Testis (tissue), 3 donors: Measurements from ENCODE around the gene RTCB. TPM values are rescaled to one million over a fixed set of nuclear protein-coding genes. Genes with fewer than 3 reads are reported as not detected.
"Not testable (repeated sequence)": the region's sequence is repeated elsewhere in the genome, so short reads cannot be mapped to it uniquely, and the experiment has no call there.

Source experiments
- DNase-seq: peaks from one replicate; pipeline ENCODE4 v3.0.0-alpha.2; 2019
- H3K27ac ChIP-seq, 2 donors: fragments of 200-600 bp; sonication (generic); one replicate each; pipeline ENCODE4 v1.5.1; 2019
- H3K27me3 ChIP-seq: fragments of 200-600 bp; sonication (generic); one replicate; pipeline ENCODE4 v1.5.1; 2019
- H3K36me3 ChIP-seq: fragments of 200-600 bp; sonication (generic); one replicate; pipeline ENCODE4 v1.5.1; 2017; ENCODE audit warnings: low read depth; ENCODE audit errors: missing control alignments
- H3K4me1 ChIP-seq: fragments of 200-600 bp; sonication (generic); one replicate; pipeline ENCODE4 v1.5.1; 2019
- H3K4me3 ChIP-seq, 2 donors: fragments of 200-600 bp; sonication (generic); one replicate each; pipeline ENCODE4 v1.5.1; 2017 to 2019
- H3K9me3 ChIP-seq: fragments of 200-600 bp; sonication (generic); one replicate; pipeline ENCODE4 v1.5.1; 2017
- POLR2A ChIP-seq: fragments of 450-650 bp; IDR thresholded peaks from one replicate; pipeline ENCODE4 v1.6.1; 2017; ENCODE audit warnings: antibody characterized with exemption, mild to moderate bottlenecking, moderate library complexity
- WGBS, 2 donors: methylation state at CpG; one replicate each; pipeline ENCODE4 v1.1.5; 2018; 5-methylcytosine and 5-hydroxymethylcytosine counted together
- intact Hi-C: fragments of 100-400 bp; cut with DNase I; formaldehyde crosslinking; loops from one replicate; pipeline ENCODE4 v1.15.1; 2023; ENCODE audit warnings: low total_unique reads
- polyA plus RNA-seq: library from polyadenylated mRNA; stranded (reverse); fragments of 350-450 nt; fragmentation: Illumina TruSeq; extraction: RNeasy Lipid Tissue Mini Kit (QIAGEN cat#74804); gene quantifications from one replicate; pipeline ENCODE4 v1.2.3, GENCODE V29; 2014; ENCODE audit warnings: low read depth, low replicate concordance; ENCODE audit not compliant: insufficient read depth
- total RNA-seq, 2 donors: library from RNA; depleted of rRNA; stranded (reverse); fragments of >200 nt; gene quantifications; one replicate each; pipeline ENCODE4 v1.2.3, GENCODE V29; 2016
- TF ChIP-seq, protein P1 (sequence below), 3 experiments: fragments of 450-650 bp in 2 of 3; fragments of 200-600 bp in 1 of 3; sonication (generic) in 1 of 3; IDR thresholded peaks; one replicate each; pipeline ENCODE4 v1.5.1; 2016 to 2019; ENCODE audit warnings: antibody characterized with exemption in 3 of 3, mild to moderate bottlenecking in 2 of 3, moderate library complexity in 1 of 3

The RTCB gene
- total and polyA plus RNA-seq, 3 donors from 2014 or later, result 62.1 to 100 (median 68.0) TPM

DNA sequence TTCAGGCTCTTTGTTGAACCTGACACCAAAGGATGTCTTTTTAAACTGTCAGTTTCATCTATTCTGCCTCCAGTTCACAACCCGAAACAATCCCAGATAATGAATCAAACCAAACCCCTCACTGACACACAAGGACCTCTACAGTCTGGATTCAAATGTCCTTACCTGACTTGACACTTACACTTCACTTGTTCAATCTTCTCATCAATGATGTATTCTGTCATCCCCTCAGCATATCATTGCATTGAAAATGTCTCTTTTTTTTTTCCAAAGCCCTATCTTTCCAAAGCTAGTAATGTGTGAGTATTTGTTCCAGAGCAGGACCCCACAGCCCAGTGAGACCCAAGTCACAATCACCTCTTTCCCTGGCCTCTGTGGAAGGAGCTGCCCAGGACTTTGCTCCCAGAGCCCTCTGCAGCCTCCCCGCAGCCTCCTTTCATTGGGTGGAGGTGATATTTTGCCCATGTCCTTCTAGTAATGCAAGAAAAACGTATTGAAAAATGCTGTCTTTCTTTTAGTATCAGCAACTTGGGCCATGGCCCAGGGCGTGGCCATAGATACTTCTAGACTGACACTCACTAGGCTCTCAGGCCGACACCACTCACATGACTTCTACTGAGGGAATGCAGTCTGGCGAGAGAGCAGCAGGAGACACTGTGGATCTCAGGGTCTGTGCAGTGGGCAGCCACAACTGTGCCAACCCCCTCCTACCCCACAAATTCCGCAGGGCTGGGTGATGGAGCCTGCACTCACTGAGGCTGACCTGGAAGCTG, 36.2 kb downstream of the RTCB start:
- WGBS, 2 donors, result 86 to 95% methylated on average over 6 to 7 of the region's 7 CpGs
- intact Hi-C loops, result no loop called here
- Histone ChIP-seq H3K4me1 (no peaks in the 10 kb centered on the region), H3K36me3 (no peaks in the 10 kb centered on the region), H3K27ac (no peak overlapping the region), H3K4me3 (no peak overlapping the region), H3K9me3 (no peaks in the 10 kb centered on the region), H3K27me3 (no peaks in the 10 kb centered on the region)
- TF ChIP-seq, protein P1, sequence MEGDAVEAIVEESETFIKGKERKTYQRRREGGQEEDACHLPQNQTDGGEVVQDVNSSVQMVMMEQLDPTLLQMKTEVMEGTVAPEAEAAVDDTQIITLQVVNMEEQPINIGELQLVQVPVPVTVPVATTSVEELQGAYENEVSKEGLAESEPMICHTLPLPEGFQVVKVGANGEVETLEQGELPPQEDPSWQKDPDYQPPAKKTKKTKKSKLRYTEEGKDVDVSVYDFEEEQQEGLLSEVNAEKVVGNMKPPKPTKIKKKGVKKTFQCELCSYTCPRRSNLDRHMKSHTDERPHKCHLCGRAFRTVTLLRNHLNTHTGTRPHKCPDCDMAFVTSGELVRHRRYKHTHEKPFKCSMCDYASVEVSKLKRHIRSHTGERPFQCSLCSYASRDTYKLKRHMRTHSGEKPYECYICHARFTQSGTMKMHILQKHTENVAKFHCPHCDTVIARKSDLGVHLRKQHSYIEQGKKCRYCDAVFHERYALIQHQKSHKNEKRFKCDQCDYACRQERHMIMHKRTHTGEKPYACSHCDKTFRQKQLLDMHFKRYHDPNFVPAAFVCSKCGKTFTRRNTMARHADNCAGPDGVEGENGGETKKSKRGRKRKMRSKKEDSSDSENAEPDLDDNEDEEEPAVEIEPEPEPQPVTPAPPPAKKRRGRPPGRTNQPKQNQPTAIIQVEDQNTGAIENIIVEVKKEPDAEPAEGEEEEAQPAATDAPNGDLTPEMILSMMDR (IDR thresholded peaks at IDR 0.05), result no peak
- no peak for TF ChIP-seq POLR2A
- no peak for DNase-seq

DNA sequence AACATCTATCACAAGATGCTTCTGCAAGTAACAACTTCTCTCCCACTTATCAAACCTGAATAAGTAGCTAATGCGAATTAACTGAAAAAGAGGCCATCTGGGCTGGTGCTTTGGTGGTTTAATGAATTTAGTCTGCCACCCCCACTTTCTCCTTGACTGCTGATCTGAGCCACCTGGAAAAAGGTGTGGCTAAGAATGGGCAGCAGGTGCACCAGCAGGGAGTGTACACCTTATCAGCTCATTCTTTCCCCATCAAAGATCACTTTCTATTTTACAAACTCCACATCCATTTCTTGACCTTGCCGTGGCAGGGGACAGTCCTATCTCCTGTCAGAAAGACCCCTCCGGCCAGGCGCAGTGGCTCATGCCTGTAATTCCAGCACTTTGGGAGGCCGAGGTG, 47.8 kb downstream of the RTCB start:
- Histone ChIP-seq H3K9me3 (no peaks in the 10 kb centered on the region), H3K27ac (no peak overlapping the region), H3K4me1 (no peaks in the 10 kb centered on the region), H3K27me3 (no peaks in the 10 kb centered on the region), H3K4me3 (no peak overlapping the region), H3K36me3 (no peaks in the 10 kb centered on the region)
- intact Hi-C loops, result no loop called here
- TF ChIP-seq, protein P1 (IDR thresholded peaks at IDR 0.05), result no peak
- TF ChIP-seq POLR2A, result no peak
- WGBS, 2 donors, result 65 to 66% methylated on average over 5 of the region's 5 CpGs
- DNase-seq, result no peak

DNA sequence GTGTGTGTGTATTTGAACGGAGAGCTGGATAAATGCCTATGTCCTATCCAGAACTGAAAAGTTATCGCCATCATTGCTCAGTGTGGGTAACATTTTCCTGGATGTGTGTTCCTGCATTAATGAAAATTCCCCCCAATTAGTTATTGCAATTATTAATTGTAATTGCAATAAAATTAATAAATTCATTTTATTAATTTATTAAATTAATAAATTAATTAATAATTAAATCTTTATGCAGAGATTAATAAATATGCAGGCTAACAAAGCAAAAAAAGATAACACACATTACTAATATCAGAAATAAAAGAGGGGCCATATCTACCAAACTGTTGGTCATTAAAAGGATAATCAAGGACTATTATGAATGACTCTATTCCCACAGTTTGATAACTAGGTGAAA, 50.8 kb downstream of the RTCB start:
- no peak overlapping the region for H3K4me3 ChIP-seq
- H3K36me3 ChIP-seq, result no peaks in the 10 kb centered on the region
- H3K4me1 ChIP-seq, result no peaks in the 10 kb centered on the region
- no peak overlapping the region for H3K27ac ChIP-seq
- intact Hi-C loops, result no loop called here
- H3K27me3 ChIP-seq, result no peaks in the 10 kb centered on the region
- no peak for DNase-seq
- no peaks in the 10 kb centered on the region for H3K9me3 ChIP-seq
- WGBS, 2 donors, result 73 to 80% methylated on average over 2 of the region's 2 CpGs
- TF ChIP-seq, protein P1 (IDR thresholded peaks at IDR 0.05), result no peak
- no peak for TF ChIP-seq POLR2A

DNA sequence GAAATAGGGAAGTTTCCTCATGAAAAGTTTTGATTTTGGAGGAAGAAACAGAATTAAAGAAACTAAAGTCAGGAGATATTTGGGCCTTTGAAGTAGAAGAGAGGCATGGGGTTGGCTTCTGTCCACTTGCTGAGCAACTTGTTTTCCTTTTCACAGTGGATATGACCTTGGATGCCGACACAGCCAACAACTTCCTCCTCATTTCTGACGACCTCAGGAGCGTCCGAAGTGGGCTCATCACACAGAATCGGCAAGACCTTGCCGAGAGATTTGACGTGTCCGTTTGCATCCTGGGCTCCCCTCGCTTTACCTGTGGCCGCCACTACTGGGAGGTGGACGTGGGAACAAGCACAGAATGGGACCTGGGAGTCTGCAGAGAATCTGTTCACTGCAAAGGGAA, 52.0 kb downstream of the RTCB start:
- H3K4me3 ChIP-seq, intact Hi-C loops, H3K27me3 ChIP-seq, H3K36me3 ChIP-seq, H3K27ac ChIP-seq, H3K9me3 ChIP-seq, H3K4me1 ChIP-seq: not testable (repeated sequence)
- DNase-seq, result peak; percentile 50
- WGBS, 2 donors, result 41 to 55% methylated on average over 11 of the region's 11 CpGs

DNA sequence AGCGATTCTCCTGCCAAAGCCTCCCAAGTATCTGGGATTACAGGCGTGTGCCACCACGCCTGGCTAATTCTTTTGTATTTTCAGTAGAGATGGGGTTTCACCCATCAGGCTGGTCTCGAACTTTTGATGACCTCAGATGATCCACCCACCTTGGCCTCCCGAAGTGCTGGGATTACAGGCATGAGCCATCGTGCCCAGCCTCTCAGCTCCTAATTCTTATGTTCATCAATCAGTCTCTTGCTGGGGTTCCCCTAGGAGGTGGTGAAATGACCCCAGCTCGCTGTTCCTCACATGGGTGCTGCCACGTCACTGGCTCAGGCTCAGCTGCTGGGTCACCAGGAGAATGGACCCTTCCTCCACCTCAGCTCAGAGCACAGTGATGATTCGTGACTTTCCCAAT, 54.5 kb downstream of the RTCB start, which contains the start of gene RFPL3:
Gene RFPL3, plus strand, starts transcription at position 301 of the 400 bp plus-strand sequence. CDS start 205 bp downstream, outside the sequence.
- H3K27ac ChIP-seq, H3K36me3 ChIP-seq, H3K4me3 ChIP-seq, intact Hi-C loops, H3K27me3 ChIP-seq, H3K9me3 ChIP-seq, H3K4me1 ChIP-seq, DNase-seq: not testable (repeated sequence)
- 81 to 87% methylated on average over 7 to 9 of the region's 9 CpGs for WGBS, 2 donors

DNA sequence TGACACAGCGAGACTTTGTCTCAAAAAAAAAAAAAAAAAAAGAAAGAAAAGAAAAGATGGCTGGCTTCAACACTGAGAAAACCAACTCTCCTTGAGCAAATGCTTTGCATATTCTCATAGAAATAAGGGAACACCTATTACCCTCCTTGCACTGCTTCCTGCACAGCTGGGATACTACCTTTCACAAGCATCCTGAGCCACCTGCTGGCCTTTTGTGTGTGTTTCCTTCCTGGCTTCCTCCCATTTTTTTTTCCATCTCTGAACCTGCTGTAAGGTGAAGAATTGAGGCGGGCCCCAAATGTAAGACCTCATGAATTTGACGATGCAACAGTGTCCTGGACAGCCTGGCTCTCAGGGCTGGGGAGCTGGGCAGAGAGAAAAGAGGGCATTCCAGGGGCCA, 56.3 kb downstream of the RTCB start:
- Histone ChIP-seq H3K4me3 (no peak overlapping the region), H3K9me3 (no peaks in the 10 kb centered on the region), H3K27ac (no peak overlapping the region), H3K36me3 (no peaks in the 10 kb centered on the region), H3K4me1 (no peaks in the 10 kb centered on the region), H3K27me3 (no peaks in the 10 kb centered on the region)
- WGBS, 2 donors, result 72 to 74% methylated on average over 3 of the region's 3 CpGs
- no peak for DNase-seq
- intact Hi-C loops, result no loop called here
- TF ChIP-seq, protein P1 (IDR thresholded peaks at IDR 0.05), result no peak
- no peak for TF ChIP-seq POLR2A
